Measurements from ENCODE around the gene EML6.
"Not testable (repeated sequence)": the region's sequence is repeated elsewhere in the genome, so short reads cannot be mapped to it uniquely, and the experiment has no call there.

Gene EML6

DNA sequence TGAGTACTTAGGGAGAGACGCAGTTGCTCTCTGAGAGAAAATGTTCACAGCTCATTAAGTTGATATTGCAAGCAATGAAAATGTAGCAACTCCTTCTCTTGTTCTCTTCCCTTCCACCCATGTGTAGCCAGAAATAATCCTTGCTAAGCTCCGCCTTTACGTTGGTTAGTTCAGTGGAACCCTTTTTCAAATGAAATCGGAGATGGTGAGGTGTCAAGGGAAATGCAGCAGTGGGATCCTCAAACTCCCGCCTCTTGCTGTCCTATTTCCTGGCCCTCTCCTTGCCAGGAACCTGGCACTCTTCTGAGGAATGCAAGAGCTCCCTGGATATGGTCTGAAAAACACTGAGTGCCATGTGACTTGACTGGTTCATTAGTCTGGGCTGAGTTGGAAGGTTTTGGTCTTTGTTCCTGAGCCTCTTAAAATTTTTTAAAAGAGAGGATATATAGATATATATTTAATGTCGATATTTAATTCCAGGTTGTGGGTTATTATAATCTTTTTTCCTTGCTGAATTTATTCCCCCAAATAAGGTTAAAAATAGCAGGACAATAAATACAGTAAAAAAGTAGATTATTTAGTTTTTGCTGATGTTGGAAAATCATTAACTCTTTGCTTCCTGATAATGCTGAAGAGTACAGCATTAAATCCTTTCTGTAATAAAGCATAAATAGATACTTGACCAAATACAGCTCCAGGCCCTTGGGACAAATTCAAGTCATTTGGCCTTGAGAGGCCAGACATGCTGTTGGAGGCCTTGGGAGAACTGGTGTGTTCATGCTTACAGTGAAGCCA is 116.2 kb downstream of the EML6 start:
- H3K4me1 ChIP-seq (ENCODE audit: control insufficient read depth, low read depth, low read length): no peaks in the 10 kb centered on the region
- no peaks in the 10 kb centered on the region for H3K9me3 ChIP-seq (ENCODE audit: control insufficient read depth, low read depth, low read length)
- H3K9ac ChIP-seq (ENCODE audit: low read length): no peak overlapping the region
- H3K36me3 ChIP-seq (ENCODE audit: control insufficient read depth, low read depth, low read length): no peaks in the 10 kb centered on the region
- H3K4me3 ChIP-seq (ENCODE audit: low read length): no peak overlapping the region
- no peaks in the 10 kb centered on the region for H3K27me3 ChIP-seq (ENCODE audit: control insufficient read depth, insufficient read depth, low read length)
- no peak overlapping the region for H3K27ac ChIP-seq (ENCODE audit: low read length)

DNA sequence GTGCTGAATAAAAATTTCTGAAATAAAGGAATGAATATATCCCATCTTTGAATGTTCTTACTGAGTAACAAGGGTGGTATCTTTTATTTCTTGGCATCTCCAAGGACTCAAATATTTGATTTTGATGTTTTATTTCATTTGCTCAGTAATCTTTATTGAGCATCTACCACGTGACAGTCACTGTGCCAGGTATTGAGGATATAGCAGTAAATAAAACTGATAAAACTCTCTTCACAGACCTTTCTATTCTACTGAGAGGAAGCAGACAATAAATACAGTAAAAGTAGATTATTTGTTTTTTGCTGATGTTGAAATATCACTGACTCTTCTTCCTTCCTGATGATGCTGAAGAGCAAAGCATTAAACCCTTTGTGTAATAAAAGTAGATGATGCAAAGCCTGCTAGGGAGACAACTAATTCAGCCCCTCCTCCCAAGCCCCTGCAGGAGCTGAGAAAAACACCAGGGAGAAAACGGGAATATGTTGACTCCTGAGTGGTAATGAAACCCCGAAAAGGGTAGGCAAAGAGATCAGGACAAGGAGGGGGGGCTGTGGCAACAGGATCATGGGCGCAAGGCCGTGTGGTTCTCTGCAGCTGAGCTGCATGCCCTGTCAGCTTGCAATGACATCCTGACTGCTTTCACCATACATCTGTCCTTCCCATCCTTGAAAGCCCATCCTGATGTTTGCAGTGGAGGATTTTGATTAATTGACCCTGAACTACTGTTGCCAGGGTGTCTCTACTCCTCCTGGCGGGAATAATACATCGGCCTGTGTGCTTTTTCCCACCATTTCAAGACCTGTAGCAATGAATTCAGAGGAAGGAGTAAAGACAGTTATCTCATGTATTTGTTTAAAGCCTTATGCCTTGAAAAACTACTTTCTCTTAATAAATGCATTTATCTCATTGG is 117.4 kb downstream of the EML6 start:
- Histone ChIP-seq H3K27ac (ENCODE audit: low read length) (no peak overlapping the region), H3K9me3 (ENCODE audit: control insufficient read depth, low read depth, low read length) (no peaks in the 10 kb centered on the region), H3K27me3 (ENCODE audit: control insufficient read depth, insufficient read depth, low read length) (no peaks in the 10 kb centered on the region), H3K9ac (ENCODE audit: low read length) (no peak overlapping the region), H3K36me3 (ENCODE audit: control insufficient read depth, low read depth, low read length) (no peaks in the 10 kb centered on the region), H3K4me1 (ENCODE audit: control insufficient read depth, low read depth, low read length) (no peaks in the 10 kb centered on the region), H3K4me3 (ENCODE audit: low read length) (no peak overlapping the region)

DNA sequence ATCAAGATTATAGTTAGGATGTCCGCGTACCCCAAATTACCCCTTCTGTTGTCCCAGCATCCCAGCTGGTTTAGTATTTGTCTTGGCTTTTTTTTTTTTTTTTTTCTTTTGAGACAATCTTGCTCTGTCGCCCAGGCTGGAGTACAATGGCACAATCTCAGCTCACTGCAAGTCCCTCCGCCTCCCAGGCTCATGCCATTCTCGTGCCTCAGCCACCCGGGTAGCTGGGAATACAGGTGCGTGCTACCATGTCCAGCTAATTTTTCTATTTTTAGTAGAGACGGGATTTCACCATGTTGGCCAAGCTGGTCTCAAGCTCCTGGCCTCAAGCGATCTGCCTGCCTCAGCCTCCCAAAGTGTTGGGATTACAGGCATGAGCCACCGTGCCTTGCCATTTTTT is 118.0 kb downstream of the EML6 start:
- not testable (repeated sequence) for H3K9me3 ChIP-seq (ENCODE audit: control insufficient read depth, low read depth, low read length); H3K27ac ChIP-seq (ENCODE audit: low read length); H3K9ac ChIP-seq (ENCODE audit: low read length); H3K4me3 ChIP-seq (ENCODE audit: low read length); H3K27me3 ChIP-seq (ENCODE audit: control insufficient read depth, insufficient read depth, low read length); H3K36me3 ChIP-seq (ENCODE audit: control insufficient read depth, low read depth, low read length); H3K4me1 ChIP-seq (ENCODE audit: control insufficient read depth, low read depth, low read length)

DNA sequence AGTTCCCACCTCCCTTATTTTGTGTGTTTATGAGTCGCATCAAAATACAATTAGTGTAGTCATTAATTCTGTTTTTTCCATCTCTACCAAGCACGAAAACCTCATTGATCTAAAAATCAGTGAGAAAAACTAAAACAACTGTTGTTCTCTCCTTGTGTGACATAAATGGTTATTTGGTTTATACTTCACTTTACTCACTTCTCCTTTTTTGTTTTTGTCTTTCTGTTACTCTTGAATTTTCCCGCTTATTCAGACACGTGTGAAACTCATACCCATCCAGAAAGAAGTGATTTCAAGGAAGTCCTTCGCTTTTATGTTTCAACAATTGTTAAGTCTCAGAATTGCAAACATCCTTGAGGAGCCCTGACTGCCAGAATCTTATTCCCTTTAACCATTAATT is 121.6 kb downstream of the EML6 start:
- H3K9me3 ChIP-seq (ENCODE audit: control insufficient read depth, low read depth, low read length): no peaks in the 10 kb centered on the region
- no peaks in the 10 kb centered on the region for H3K27me3 ChIP-seq (ENCODE audit: control insufficient read depth, insufficient read depth, low read length)
- no peaks in the 10 kb centered on the region for H3K36me3 ChIP-seq (ENCODE audit: control insufficient read depth, low read depth, low read length)
- no peak overlapping the region for H3K4me3 ChIP-seq (ENCODE audit: low read length)
- no peak overlapping the region for H3K27ac ChIP-seq (ENCODE audit: low read length)
- no peaks in the 10 kb centered on the region for H3K4me1 ChIP-seq (ENCODE audit: control insufficient read depth, low read depth, low read length)
- H3K9ac ChIP-seq (ENCODE audit: low read length): no peak overlapping the region

DNA sequence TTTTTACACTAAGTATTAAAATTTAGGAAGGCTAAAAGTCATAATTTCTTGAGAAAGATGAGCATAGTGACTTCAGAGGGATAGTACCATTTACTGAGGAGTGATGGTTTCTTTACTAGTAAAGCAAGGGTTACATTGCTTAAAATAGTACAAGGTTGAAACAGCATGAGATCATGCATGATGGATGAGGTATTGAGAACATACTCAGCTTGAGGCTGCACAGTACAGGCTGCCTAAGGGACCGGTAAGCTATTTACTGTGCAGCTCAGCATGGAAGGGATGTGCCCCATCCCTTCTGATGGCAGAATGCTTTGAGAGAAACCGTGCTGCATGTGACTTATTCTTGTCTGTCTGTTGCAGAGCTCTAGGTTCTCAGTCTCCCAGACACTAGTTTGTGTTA is 122.1 kb downstream of the EML6 start:
- no peaks in the 10 kb centered on the region for H3K36me3 ChIP-seq (ENCODE audit: control insufficient read depth, low read depth, low read length)
- H3K9me3 ChIP-seq (ENCODE audit: control insufficient read depth, low read depth, low read length): no peaks in the 10 kb centered on the region
- no peak overlapping the region for H3K4me3 ChIP-seq (ENCODE audit: low read length)
- H3K27ac ChIP-seq (ENCODE audit: low read length): no peak overlapping the region
- no peaks in the 10 kb centered on the region for H3K4me1 ChIP-seq (ENCODE audit: control insufficient read depth, low read depth, low read length)
- no peaks in the 10 kb centered on the region for H3K27me3 ChIP-seq (ENCODE audit: control insufficient read depth, insufficient read depth, low read length)
- no peak overlapping the region for H3K9ac ChIP-seq (ENCODE audit: low read length)

DNA sequence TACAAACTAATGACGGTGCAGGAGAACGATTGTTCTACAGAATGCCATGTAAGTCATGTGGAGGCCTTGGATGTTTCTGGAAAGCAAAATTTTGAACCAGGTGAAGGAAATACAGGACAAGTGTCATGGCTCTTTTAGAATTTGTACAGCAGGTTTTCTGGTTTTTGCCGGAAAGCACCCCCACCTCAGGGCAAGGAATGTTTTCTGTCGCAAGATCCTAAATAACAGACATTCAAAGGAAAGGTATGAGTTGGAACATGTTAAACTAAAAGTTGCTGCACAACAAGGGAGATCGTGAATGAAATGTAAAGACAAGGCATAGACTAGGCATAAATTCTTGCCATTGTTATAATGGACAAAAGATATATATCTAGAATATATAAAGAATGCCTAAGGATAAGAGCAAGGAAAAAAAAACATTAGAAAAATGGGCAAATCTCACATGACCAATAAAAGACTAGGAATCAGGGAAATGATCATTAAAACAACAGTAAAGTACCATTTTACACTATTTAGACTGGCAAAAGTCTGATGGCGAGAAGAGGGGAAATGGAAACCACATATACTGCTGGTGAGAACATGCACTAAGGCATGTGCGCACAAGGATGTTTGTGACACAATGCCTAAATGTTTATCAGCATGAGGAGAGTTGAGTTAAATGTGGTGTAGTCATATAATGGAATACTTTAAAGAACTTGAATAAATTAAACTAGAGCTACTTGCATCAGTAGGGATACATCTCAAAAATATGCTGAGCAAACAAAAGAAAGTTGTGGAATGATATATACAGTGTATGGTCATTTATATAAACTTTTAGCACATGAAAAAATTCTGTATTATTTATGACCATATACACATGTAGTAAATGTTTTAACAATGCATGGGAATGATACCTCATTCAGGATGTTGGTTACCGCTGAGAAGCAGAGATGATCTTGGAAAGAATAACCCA is 127.0 kb downstream of the EML6 start:
- no peaks in the 10 kb centered on the region for H3K4me1 ChIP-seq (ENCODE audit: control insufficient read depth, low read depth, low read length)
- H3K27ac ChIP-seq (ENCODE audit: low read length): no peak overlapping the region
- no peaks in the 10 kb centered on the region for H3K27me3 ChIP-seq (ENCODE audit: control insufficient read depth, insufficient read depth, low read length)
- H3K9ac ChIP-seq (ENCODE audit: low read length): no peak overlapping the region
- H3K9me3 ChIP-seq (ENCODE audit: control insufficient read depth, low read depth, low read length): no peaks in the 10 kb centered on the region
- no peaks in the 10 kb centered on the region for H3K36me3 ChIP-seq (ENCODE audit: control insufficient read depth, low read depth, low read length)
- no peak overlapping the region for H3K4me3 ChIP-seq (ENCODE audit: low read length)

DNA sequence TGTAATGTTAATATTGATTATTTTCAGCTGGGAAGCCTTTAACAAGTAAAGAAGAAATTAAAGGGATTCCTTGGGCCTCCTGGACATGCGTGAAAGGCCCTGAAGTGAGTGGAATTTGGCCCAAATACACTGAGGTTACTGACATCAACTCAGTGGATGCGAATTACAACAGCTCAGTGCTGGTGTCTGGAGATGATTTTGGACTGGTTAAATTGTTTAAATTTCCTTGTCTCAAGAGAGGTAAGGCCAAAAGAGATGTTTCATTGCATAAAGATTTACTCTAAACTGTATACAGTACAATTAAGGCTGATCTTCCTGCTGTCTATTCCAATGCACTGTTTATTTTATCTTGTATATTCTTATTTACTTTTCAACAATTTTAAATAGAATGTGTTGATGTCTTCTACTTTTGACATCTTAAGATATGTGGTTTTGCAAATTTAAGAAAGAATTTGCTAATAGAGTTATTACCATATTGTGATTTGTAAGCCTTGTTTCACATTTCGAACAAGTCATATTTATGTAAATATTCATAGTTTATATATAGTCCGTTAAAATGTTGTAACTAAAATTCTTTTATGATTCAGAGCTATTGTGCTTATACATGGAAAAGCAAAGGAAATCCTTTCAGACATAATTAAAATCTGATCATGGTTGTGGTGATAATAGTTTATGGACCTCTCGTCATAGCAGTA is 130.3 kb downstream of the EML6 start:
- no peak overlapping the region for H3K4me3 ChIP-seq (ENCODE audit: low read length)
- no peaks in the 10 kb centered on the region for H3K4me1 ChIP-seq (ENCODE audit: control insufficient read depth, low read depth, low read length)
- no peaks in the 10 kb centered on the region for H3K36me3 ChIP-seq (ENCODE audit: control insufficient read depth, low read depth, low read length)
- H3K9ac ChIP-seq (ENCODE audit: low read length): no peak overlapping the region
- H3K27ac ChIP-seq (ENCODE audit: low read length): no peak overlapping the region
- no peaks in the 10 kb centered on the region for H3K9me3 ChIP-seq (ENCODE audit: control insufficient read depth, low read depth, low read length)
- H3K27me3 ChIP-seq (ENCODE audit: control insufficient read depth, insufficient read depth, low read length): no peaks in the 10 kb centered on the region

DNA sequence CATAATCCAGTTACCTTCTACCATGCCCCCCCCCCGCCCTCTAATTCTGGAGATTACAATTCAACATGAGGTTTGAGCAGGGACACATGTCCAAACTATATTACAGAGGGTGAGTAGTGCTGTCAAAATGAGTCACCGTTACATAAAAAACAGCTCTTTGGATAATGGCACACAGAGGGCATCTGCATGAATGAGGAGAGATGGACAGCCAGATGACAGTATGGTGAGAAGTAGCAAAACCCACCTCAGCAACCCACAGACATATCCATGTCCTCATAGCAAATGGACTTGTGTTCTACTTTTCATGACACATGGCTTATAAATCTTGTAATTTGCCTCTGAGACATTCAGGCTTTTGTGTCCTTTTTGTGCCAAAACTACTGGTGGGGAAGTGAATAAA is 132.0 kb downstream of the EML6 start:
- no peaks in the 10 kb centered on the region for H3K9me3 ChIP-seq (ENCODE audit: control insufficient read depth, low read depth, low read length)
- no peaks in the 10 kb centered on the region for H3K36me3 ChIP-seq (ENCODE audit: control insufficient read depth, low read depth, low read length)
- no peak overlapping the region for H3K27ac ChIP-seq (ENCODE audit: low read length)
- no peaks in the 10 kb centered on the region for H3K4me1 ChIP-seq (ENCODE audit: control insufficient read depth, low read depth, low read length)
- H3K9ac ChIP-seq (ENCODE audit: low read length): no peak overlapping the region
- H3K4me3 ChIP-seq (ENCODE audit: low read length): no peak overlapping the region
- no peaks in the 10 kb centered on the region for H3K27me3 ChIP-seq (ENCODE audit: control insufficient read depth, insufficient read depth, low read length)

DNA sequence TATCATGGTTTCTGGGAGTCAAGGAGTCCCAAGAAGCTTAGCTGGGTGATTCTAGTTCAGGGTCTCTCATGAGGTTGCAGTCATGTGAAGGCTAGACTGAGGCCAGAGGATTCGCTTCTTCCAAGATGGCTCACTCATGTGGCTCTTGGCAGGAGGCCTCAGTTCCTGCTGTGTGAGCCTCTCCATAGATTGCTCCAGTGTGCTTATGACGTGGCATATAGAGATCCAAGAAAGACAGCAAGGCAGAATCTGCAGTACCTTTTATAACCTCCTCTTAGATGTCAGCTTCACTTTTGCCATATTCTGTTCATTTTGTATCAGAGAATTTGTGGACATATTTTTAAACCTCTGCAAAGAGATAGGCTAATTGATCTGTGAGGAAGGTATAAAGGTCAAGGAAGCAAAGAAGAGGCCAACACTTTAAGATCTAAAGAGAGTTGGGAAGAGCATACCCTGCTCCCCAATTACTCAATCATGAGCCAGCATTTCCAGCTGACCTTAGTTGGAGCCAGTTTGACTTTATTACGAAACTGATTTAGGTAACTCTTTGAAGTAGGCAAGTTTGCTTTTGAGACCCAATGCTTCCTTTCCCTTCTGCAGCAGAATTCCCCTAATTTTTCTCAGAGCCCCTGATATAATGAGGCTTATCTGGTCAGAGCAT is 134.7 kb downstream of the EML6 start:
- peaks cover 5% of the 10 kb centered on the region for H3K4me1 ChIP-seq (ENCODE audit: control insufficient read depth, low read depth, low read length)

DNA sequence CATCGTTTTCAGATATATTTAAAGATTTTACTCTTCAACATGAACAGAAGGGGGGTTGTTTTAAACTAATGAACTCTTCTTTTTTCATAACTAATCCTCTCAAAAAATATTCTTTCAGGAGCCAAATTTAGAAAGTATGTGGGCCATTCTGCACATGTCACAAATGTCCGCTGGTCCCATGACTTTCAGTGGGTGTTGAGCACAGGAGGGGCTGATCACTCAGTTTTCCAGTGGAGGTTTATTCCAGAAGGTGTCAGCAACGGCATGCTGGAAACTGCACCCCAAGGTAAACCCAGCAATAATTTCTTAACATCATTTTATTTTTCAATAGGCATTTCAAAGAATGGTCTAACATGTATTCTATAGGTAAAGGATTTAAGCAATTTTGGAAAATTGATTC is 136.0 kb downstream of the EML6 start:
- Histone ChIP-seq H3K9me3 (ENCODE audit: control insufficient read depth, low read depth, low read length) (no peaks in the 10 kb centered on the region), H3K27ac (ENCODE audit: low read length) (no peak overlapping the region), H3K9ac (ENCODE audit: low read length) (no peak overlapping the region), H3K4me1 (ENCODE audit: control insufficient read depth, low read depth, low read length) (peaks cover 5% of the 10 kb centered on the region), H3K36me3 (ENCODE audit: control insufficient read depth, low read depth, low read length) (no peaks in the 10 kb centered on the region), H3K27me3 (ENCODE audit: control insufficient read depth, insufficient read depth, low read length) (no peaks in the 10 kb centered on the region), H3K4me3 (ENCODE audit: low read length) (no peak overlapping the region)

More for the DNA sequence above, 134.7 kb downstream of the EML6 start:
- H3K27me3 ChIP-seq (ENCODE audit: control insufficient read depth, insufficient read depth, low read length): no peaks in the 10 kb centered on the region
- no peaks in the 10 kb centered on the region for H3K36me3 ChIP-seq (ENCODE audit: control insufficient read depth, low read depth, low read length)
- H3K9ac ChIP-seq (ENCODE audit: low read length): no peak overlapping the region
- no peaks in the 10 kb centered on the region for H3K9me3 ChIP-seq (ENCODE audit: control insufficient read depth, low read depth, low read length)
- no peak overlapping the region for H3K27ac ChIP-seq (ENCODE audit: low read length)
- no peak overlapping the region for H3K4me3 ChIP-seq (ENCODE audit: low read length)

Data from iPS-18a (cell line).